DND-41 (cell line): ENCODE results near the gene OST4.
A peak's percentile ranks its signal among the peaks of the same experiment; 100 is the strongest.

Experiments used
- ATAC-seq: fragments of 200-7000 bp; cut with Tn5 transposase; 3 replicates; pipeline ENCODE4 v1.9.1; 2021; ENCODE audit warnings: low read depth; ENCODE audit not compliant: insufficient read depth
- DNase-seq: peaks from one replicate; pipeline ENCODE4 v3.0.0-alpha.2; 2020
- H2AFZ ChIP-seq: 2 replicates; pipeline ENCODE4 v1.6.0; 2012; ENCODE audit warnings: low read depth, low read length
- H3K27ac ChIP-seq: 2 replicates; pipeline ENCODE4 v1.5.1; 2012; ENCODE audit warnings: low read length, inconsistent platforms
- H3K27me3 ChIP-seq: fragments of 200-600 bp; sonication (generic); 2 replicates; pipeline ENCODE4 v1.6.0; 2012; ENCODE audit warnings: low read length, mild to moderate bottlenecking, inconsistent platforms; ENCODE audit not compliant: insufficient read depth, poor library complexity
- H3K36me3 ChIP-seq: 2 replicates; pipeline ENCODE4 v1.5.1; 2012; ENCODE audit warnings: low read length, inconsistent platforms; ENCODE audit not compliant: insufficient read depth
- H3K4me1 ChIP-seq: 2 replicates; pipeline ENCODE4 v1.5.1; 2012; ENCODE audit warnings: mild to moderate bottlenecking, low read length; ENCODE audit not compliant: insufficient read depth
- H3K4me2 ChIP-seq: 2 replicates; pipeline ENCODE4 v1.6.0; 2012; ENCODE audit warnings: mild to moderate bottlenecking, moderate library complexity, low read length, inconsistent platforms; ENCODE audit not compliant: insufficient read depth
- H3K4me3 ChIP-seq, 2 experiments: fragments of 200-600 bp in 1 of 2; shearing (Covaris generic) in 1 of 2; 2 replicates each; pipeline ENCODE4 v1.5.1; 2012 to 2016; ENCODE audit warnings: inconsistent platforms in 2 of 2, low read length in 2 of 2, mild to moderate bottlenecking in 2 of 2, low read depth in 1 of 2, moderate library complexity in 1 of 2
- H3K79me2 ChIP-seq: 2 replicates; pipeline ENCODE4 v1.6.0; 2012; ENCODE audit warnings: low read length, inconsistent platforms; ENCODE audit not compliant: insufficient read depth
- H3K9ac ChIP-seq: 2 replicates; pipeline ENCODE4 v1.6.0; 2012; ENCODE audit warnings: low read depth, mild to moderate bottlenecking, inconsistent platforms, low read length, moderate library complexity
- H3K9me3 ChIP-seq: 2 replicates; pipeline ENCODE4 v1.5.1; 2012; ENCODE audit warnings: low read length, moderate library complexity, mild to moderate bottlenecking, inconsistent platforms; ENCODE audit not compliant: insufficient read depth, severe bottlenecking
- H4K20me1 ChIP-seq: 2 replicates; pipeline ENCODE4 v1.6.0; 2012; ENCODE audit warnings: low read length; ENCODE audit not compliant: insufficient read depth
- CTCF ChIP-seq: IDR thresholded peaks from 2 replicates; pipeline ENCODE4 v1.5.1; 2012; ENCODE audit warnings: borderline replicate concordance, low read length, moderate library complexity, mild to moderate bottlenecking; ENCODE audit not compliant: poor library complexity, severe bottlenecking; ENCODE audit errors: extremely low read depth
- EZH2 ChIP-seq: IDR thresholded peaks from 3 replicates; pipeline ENCODE4 v1.6.1; 2012; ENCODE audit warnings: borderline replicate concordance, low read depth, mild to moderate bottlenecking, moderate library complexity, low read length, inconsistent platforms; ENCODE audit not compliant: severe bottlenecking

OST4 gene

GRCh38 chr2:27067385-27067784 is 4.1 kb downstream of the OST4 start:
- H3K27ac ChIP-seq: no peak overlapping the region
- no peak overlapping the region for H3K4me3 ChIP-seq
- no peak for DNase-seq
- ATAC-seq: no peak
- peaks cover 28% of the 10 kb centered on the region for H3K79me2 ChIP-seq
- no peak overlapping the region for H2AFZ ChIP-seq
- H3K27me3 ChIP-seq: no peaks in the 10 kb centered on the region
- H3K9ac ChIP-seq: no peak overlapping the region
- H3K4me1 ChIP-seq: peaks cover 24% of the 10 kb centered on the region
- no peak overlapping the region for H3K4me2 ChIP-seq
- no peaks in the 10 kb centered on the region for H3K9me3 ChIP-seq
- TF ChIP-seq EZH2 (no peak), CTCF (no peak)
- H4K20me1 ChIP-seq: peaks cover 20% of the 10 kb centered on the region; the same call in 1 of the 2 replicates
- H3K36me3 ChIP-seq: peaks cover 51% of the 10 kb centered on the region

GRCh38 chr2:27065128-27065527 is 6.3 kb downstream of the OST4 start:
- Histone ChIP-seq H3K27ac (no peak overlapping the region), H3K4me1 (peaks cover 8% of the 10 kb centered on the region), H3K4me3 (no peak overlapping the region), H3K36me3 (peaks cover 52% of the 10 kb centered on the region), H3K27me3 (no peaks in the 10 kb centered on the region), H3K9me3 (no peaks in the 10 kb centered on the region), H3K9ac (no peak overlapping the region), H4K20me1 (0 out of 2 replicates have a peak, but pooled peaks cover 11% of the 10 kb centered on the region), H3K4me2 (no peak overlapping the region), H3K79me2 (peaks cover 15% of the 10 kb centered on the region), H2AFZ (no peak overlapping the region)
- TF ChIP-seq CTCF: no peak
- no peak for TF ChIP-seq EZH2
- DNase-seq (no peak), ATAC-seq (no peak)

- no peak overlapping the region for H3K4me2 ChIP-seq
- H3K4me1 ChIP-seq: no peaks in the 10 kb centered on the region
- H2AFZ ChIP-seq: no peak overlapping the region
- 0 out of 2 replicates have a peak, but pooled peaks cover 3% of the 10 kb centered on the region for H4K20me1 ChIP-seq
- H3K9ac ChIP-seq: no peak overlapping the region
- TF ChIP-seq EZH2 (no peak), CTCF (no peak)
- ATAC-seq: 0 out of 3 replicates have a peak, but pooled peaks have one; percentile 10
- H3K4me3 ChIP-seq: no peak overlapping the region
- H3K27ac ChIP-seq: no peak overlapping the region
- H3K27me3 ChIP-seq: no peaks in the 10 kb centered on the region
- no peaks in the 10 kb centered on the region for H3K9me3 ChIP-seq
- no peak for DNase-seq
- no peaks in the 10 kb centered on the region for H3K79me2 ChIP-seq
- peaks cover 60% of the 10 kb centered on the region for H3K36me3 ChIP-seq
Measured at GRCh38 chr2:27060323-27060722, 11.1 kb downstream of the OST4 start.
